ENCODE results near the gene TRIM41.

DNA sequence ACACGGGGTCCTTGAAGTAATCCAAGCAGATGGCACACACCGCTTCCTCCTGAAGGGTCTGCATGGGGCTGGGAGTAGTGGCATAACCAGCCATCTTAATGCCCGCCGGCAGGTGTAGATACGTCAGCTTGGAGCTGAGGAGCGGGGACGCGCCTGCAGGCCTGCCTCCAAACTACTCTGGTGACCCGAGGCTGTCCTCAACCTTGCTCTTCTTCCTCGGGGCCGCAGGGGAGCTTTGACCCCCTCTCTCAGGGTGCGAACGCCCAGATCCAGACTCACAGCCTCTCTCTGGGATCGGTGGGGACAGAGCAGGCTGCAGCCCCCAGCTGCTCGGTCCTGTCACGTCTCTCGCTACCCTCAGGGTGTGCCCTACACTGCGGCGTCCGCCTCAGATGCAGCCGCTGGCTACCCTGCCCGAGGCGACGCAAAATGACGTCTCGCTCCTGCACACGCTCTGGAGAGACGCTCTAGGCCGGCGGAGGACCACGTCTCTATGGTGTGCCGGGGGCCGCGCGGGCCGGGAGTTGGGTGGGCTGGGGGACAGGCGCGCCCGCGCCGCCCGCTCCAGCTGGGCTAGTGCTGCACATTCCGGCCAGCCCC is 37.7 kb downstream of the TRIM41 start, which contains the start of gene TRIM52:
- TF ChIP-seq ZNF274 (IDR thresholded peaks at IDR 0.05; ENCODE audit: low read depth, low read length) (no peak), YY1 (IDR thresholded peaks at IDR 0.05; ENCODE audit: insufficient read depth, insufficient read length) (no peak)
